ENCODE data around the gene RBSN. TPM values are rescaled to one million over a fixed set of nuclear protein-coding genes. Genes with fewer than 3 reads are reported as not detected.

Gene RBSN
- total RNA-seq, 1 donor from 2014 or later: 21.1 TPM

Other genes with a start within 250 kb of the RBSN start
- gene NR2C2, start 151.6 kb downstream of the RBSN start, total RNA-seq: 30.7 and 33.6 TPM in 2 replicates
- gene MRPS25, start 33.8 kb downstream of the RBSN start, total RNA-seq: 22.0 and 38.4 TPM in 2 replicates
- 15.8 and 21.0 TPM in 2 replicates for gene CAPN7, start 107.1 kb upstream of the RBSN start, total RNA-seq
- gene SH3BP5, start 233.4 kb upstream of the RBSN start, total RNA-seq: 9.0 and 9.3 TPM in 2 replicates